GM12878 (cell line): ENCODE measurements around the gene PEX16. TPM values are rescaled to one million over a fixed set of nuclear protein-coding genes. Genes with fewer than 3 reads are reported as not detected.

Experiments used
- ATAC-seq: fragments of 200-7000 bp; cut with Tn5 transposase; 3 replicates; pipeline ENCODE4 v1.9.1; 2020; ENCODE audit warnings: mild to moderate bottlenecking, moderate library complexity
- BruUV-seq: library from RNA; stranded (reverse); fragments of 400-500 nt; replicated peaks from 2 replicates; lab custom pipeline; 2021; lab: Mats Ljungman, UMichigan
- CTCF ChIA-PET: fragments of 300-600 bp; sonication (Branson Sonifier 250); formaldehyde crosslinking; extraction: SDS; loops from one replicate; lab custom pipeline; 2021; ENCODE audit warnings: inconsistent platforms; lab: Yijun Ruan, JAX
- POLR2A ChIA-PET: fragments of 350-600 bp; formaldehyde crosslinking; extraction: SDS; loops from one replicate; lab custom pipeline; 2021; ENCODE audit warnings: inconsistent platforms; lab: Charles Lee
- RAD21 ChIA-PET: fragments of 300-600 bp; sonication (Branson Sonifier 250); formaldehyde crosslinking; loops from one replicate; lab custom pipeline; 2023; ENCODE audit warnings: antibody characterized with exemption; ENCODE audit not compliant: unreplicated experiment; lab: Charles Lee
- SMC1A ChIA-PET: fragments of 300-600 bp; sonication (Branson Sonifier 250); formaldehyde crosslinking; loops from one replicate; lab custom pipeline; 2023; ENCODE audit not compliant: unreplicated experiment, uncharacterized antibody; lab: Charles Lee
- DNase-seq: peaks from one replicate; pipeline ENCODE4 v3.0.0-alpha.2; 2011; ENCODE audit warnings: low read depth, low spot score
- FAIRE-seq: peaks from 3 replicates; lab custom pipeline; 2011; peaks lifted over from hg19 to GRCh38; lab: Jason Lieb, UNC
- H2AFZ ChIP-seq: 2 replicates; pipeline ENCODE4 v1.6.0; 2011; ENCODE audit warnings: low read depth, low read length, control low read depth; ENCODE audit not compliant: control insufficient read depth
- H3K27ac ChIP-seq: 2 replicates; pipeline ENCODE4 v1.5.1; 2011; ENCODE audit warnings: control low read depth; ENCODE audit not compliant: control insufficient read depth, insufficient read depth
- H3K27me3 ChIP-seq, 2 experiments: replicated peaks in 1 of 2; 2 replicates each; pipeline versions ENCODE4 v1.6.0 to v1.6.1; 2011; ENCODE audit warnings: low read length in 1 of 2; ENCODE audit not compliant: control insufficient read depth in 2 of 2, insufficient read depth in 2 of 2
- H3K36me3 ChIP-seq, 2 experiments: 2 replicates each; pipeline ENCODE4 v1.5.1; 2011; ENCODE audit warnings: low read length in 1 of 2; ENCODE audit not compliant: control insufficient read depth in 2 of 2, insufficient read depth in 2 of 2
- H3K4me1 ChIP-seq: 2 replicates; pipeline ENCODE4 v1.6.1; 2011; ENCODE audit warnings: mild to moderate bottlenecking, low read length, moderate library complexity, mixed read lengths; ENCODE audit not compliant: control insufficient read depth, insufficient read depth
- H3K4me2 ChIP-seq: 2 replicates; pipeline ENCODE4 v1.6.0; 2011; ENCODE audit warnings: control low read depth; ENCODE audit not compliant: control insufficient read depth, insufficient read depth
- H3K4me3 ChIP-seq: fragments of 200-600 bp; sonication (generic); 2 replicates; pipeline ENCODE4 v1.5.1; 2016
- H3K79me2 ChIP-seq: 2 replicates; pipeline ENCODE4 v1.6.0; 2011; ENCODE audit warnings: low read length; ENCODE audit not compliant: control insufficient read depth, insufficient read depth
- H3K9ac ChIP-seq: 2 replicates; pipeline ENCODE4 v1.8.0; 2011; ENCODE audit warnings: low read length, control low read depth, mixed read lengths; ENCODE audit not compliant: control insufficient read depth, insufficient read depth
- H3K9me3 ChIP-seq: replicated peaks from 3 replicates; pipeline ENCODE4 v1.5.1; 2011; ENCODE audit warnings: mild to moderate bottlenecking, low read length; ENCODE audit not compliant: control insufficient read depth, insufficient read depth
- H4K20me1 ChIP-seq: 2 replicates; pipeline ENCODE4 v1.6.0; 2011; ENCODE audit not compliant: control insufficient read depth, insufficient read depth
- CBFB ChIP-seq: IDR thresholded peaks from 2 replicates; pipeline ENCODE4 v1.6.1; 2016; ENCODE audit warnings: antibody characterized with exemption, low read depth
- CHD2 ChIP-seq: IDR thresholded peaks from 2 replicates; pipeline ENCODE4 v1.6.1; 2011; ENCODE audit warnings: low read depth, low read length, improper control_type of control experiment, borderline replicate concordance
- EED ChIP-seq: sonication (generic); IDR thresholded peaks from 2 replicates; pipeline ENCODE4 v1.6.1; 2016; ENCODE audit warnings: antibody characterized with exemption, low read depth
- FOS ChIP-seq: IDR thresholded peaks from 3 replicates; pipeline ENCODE4 v1.6.1; 2011; ENCODE audit warnings: borderline replicate concordance; ENCODE audit not compliant: insufficient read length; ENCODE audit errors: extremely low read depth
- FOXM1 ChIP-seq: IDR thresholded peaks from 2 replicates; pipeline ENCODE4 v1.6.1; 2012; ENCODE audit warnings: low read depth, mild to moderate bottlenecking, inconsistent platforms, low read length, moderate library complexity
- NFYB ChIP-seq: IDR thresholded peaks from 2 replicates; pipeline ENCODE4 v1.6.1; 2011; ENCODE audit warnings: low read depth, mild to moderate bottlenecking, low read length, improper control_type of control experiment, moderate library complexity; ENCODE audit not compliant: insufficient read depth
- SMAD1 ChIP-seq: fragments of 450-650 bp; IDR thresholded peaks from 2 replicates; pipeline ENCODE4 v1.6.1; 2018; ENCODE audit warnings: mild to moderate bottlenecking, low read depth; ENCODE audit not compliant: partially characterized antibody
- SMC3 ChIP-seq: IDR thresholded peaks from 2 replicates; pipeline ENCODE4 v1.6.1; 2011; ENCODE audit warnings: low read length, improper control_type of control experiment, borderline replicate concordance
- SREBF1 ChIP-seq: IDR thresholded peaks from 2 replicates; pipeline ENCODE4 v1.6.1; 2012; ENCODE audit warnings: mild to moderate bottlenecking, low read length
- TAF1 ChIP-seq: IDR thresholded peaks from 2 replicates; pipeline ENCODE4 v1.6.1; 2011; ENCODE audit warnings: mild to moderate bottlenecking, low read depth, low read length, borderline replicate concordance
- ZNF24 ChIP-seq: fragments of 450-650 bp; IDR thresholded peaks from 2 replicates; pipeline ENCODE4 v1.6.1; 2017; ENCODE audit warnings: antibody characterized with exemption, mild to moderate bottlenecking
- WGBS: methylation state at CpG from one replicate; pipeline ENCODE4 v1.1.6; 2016; ENCODE audit warnings: low lambda C conversion rate; ENCODE audit not compliant: insufficient replicate concordance, insufficient coverage; ENCODE audit errors: missing lambda C conversion rate; 5-methylcytosine and 5-hydroxymethylcytosine counted together
- in situ Hi-C: fragments of 300-500 bp; cut with MboI; formaldehyde crosslinking; loops from 9 replicates; pipeline ENCODE4 v1.14.3; 2018; ENCODE audit warnings: mixed read lengths
- intact Hi-C: fragments of 100-400 bp; cut with micrococcal nuclease; formaldehyde crosslinking; loops from one replicate; pipeline ENCODE4 v1.14.2; 2022; ENCODE audit not compliant: unreplicated experiment
- polyA plus RNA-seq, 11 experiments: library from polyadenylated mRNA; depleted of rRNA in 4 of 11; unstranded in 6 of 11; stranded (reverse) in 5 of 11; fragments of >200 nt; fragmentation: Nextera tagmentation in 4 of 11; fragmentation: Illumina TruSeq in 1 of 11; extraction: Ambion mirVana in 4 of 11; extraction: Trizol in 1 of 11; gene quantifications; 1 replicate in 1 of 11; 2 replicates in 10 of 11; pipeline versions ENCODE4 v1.2.1 to v1.2.3, GENCODE V29; 2011 to 2016; ENCODE audit warnings: inconsistent platforms in 2 of 11, missing spikeins in 2 of 11, low read depth in 1 of 11
- total RNA-seq, 4 experiments: library from RNA; depleted of rRNA in 3 of 4; stranded (reverse); fragments of >200 nt in 3 of 4; fragmentation: Illumina TruSeq in 1 of 4; extraction: Trizol in 1 of 4; gene quantifications; 2 replicates each; pipeline versions ENCODE4 v1.2.1 to v1.2.3, GENCODE V29; 2013 to 2021
- TF ChIP-seq, protein P1 (sequence below): IDR thresholded peaks from 2 replicates; pipeline ENCODE4 v1.6.1; 2012; ENCODE audit warnings: low read length, inconsistent platforms
- TF ChIP-seq, protein P2 (sequence below): fragments of 150-350 bp; IDR thresholded peaks from 2 replicates; pipeline ENCODE4 v1.6.1; 2016; ENCODE audit warnings: low read depth, low read length
- TF ChIP-seq, protein P3 (sequence below): fragments of 450-650 bp; formaldehyde crosslinking; IDR thresholded peaks from 2 replicates; pipeline ENCODE4 v1.4.0; 2022; ENCODE audit warnings: mild to moderate bottlenecking, moderate library complexity

PEX16 gene
- total and polyA plus RNA-seq, 10 of the 15 experiments (the other 5 are each of a cell fraction or from before 2014, with no cell fraction given), result 1.4 to 53.5 (median 27.6) TPM

DNA sequence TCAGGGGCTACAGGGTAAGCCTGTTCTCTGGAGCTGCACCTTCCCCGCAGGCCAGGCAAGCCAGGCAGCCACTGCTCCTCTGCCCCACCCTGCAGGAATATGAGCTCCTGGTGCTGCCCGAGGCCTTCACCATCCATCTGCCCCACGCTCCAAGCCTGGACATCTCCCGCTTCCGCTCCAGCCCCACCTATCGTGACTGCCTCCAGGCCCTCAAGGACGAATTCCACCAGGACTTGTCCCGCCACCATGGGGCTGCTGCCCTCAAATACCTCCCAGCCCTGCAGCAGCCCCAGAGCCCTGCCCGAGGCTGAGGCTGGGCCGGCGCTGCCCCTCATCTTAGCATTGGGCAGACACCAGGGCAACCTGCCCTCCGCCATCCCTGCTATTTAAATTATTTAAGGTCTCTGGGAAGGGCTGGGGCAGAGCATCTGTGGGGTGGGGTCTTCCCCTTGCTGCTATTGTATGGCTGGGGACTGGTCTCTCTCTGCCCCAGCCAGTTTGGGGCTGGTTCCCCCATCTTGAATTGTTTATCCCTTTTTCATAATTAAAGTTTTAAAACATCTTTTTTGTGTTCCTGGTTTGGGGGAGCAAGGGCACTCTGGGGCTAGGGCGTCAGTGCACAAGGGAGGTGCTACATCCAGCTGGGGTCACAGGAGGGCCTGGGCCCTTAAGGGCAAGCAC lies 11.0 kb upstream of the PEX16 start (continued):
- TF ChIP-seq SMC3, result no peak
- no peak for TF ChIP-seq CHD2
- TF ChIP-seq FOS, result no peak
- no peak for TF ChIP-seq TAF1
- TF ChIP-seq, protein P1, sequence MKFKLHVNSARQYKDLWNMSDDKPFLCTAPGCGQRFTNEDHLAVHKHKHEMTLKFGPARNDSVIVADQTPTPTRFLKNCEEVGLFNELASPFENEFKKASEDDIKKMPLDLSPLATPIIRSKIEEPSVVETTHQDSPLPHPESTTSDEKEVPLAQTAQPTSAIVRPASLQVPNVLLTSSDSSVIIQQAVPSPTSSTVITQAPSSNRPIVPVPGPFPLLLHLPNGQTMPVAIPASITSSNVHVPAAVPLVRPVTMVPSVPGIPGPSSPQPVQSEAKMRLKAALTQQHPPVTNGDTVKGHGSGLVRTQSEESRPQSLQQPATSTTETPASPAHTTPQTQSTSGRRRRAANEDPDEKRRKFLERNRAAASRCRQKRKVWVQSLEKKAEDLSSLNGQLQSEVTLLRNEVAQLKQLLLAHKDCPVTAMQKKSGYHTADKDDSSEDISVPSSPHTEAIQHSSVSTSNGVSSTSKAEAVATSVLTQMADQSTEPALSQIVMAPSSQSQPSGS, result no peak
- no peak for TF ChIP-seq ZNF24
- no peak for TF ChIP-seq SREBF1
- TF ChIP-seq FOXM1, result no peak

DNA sequence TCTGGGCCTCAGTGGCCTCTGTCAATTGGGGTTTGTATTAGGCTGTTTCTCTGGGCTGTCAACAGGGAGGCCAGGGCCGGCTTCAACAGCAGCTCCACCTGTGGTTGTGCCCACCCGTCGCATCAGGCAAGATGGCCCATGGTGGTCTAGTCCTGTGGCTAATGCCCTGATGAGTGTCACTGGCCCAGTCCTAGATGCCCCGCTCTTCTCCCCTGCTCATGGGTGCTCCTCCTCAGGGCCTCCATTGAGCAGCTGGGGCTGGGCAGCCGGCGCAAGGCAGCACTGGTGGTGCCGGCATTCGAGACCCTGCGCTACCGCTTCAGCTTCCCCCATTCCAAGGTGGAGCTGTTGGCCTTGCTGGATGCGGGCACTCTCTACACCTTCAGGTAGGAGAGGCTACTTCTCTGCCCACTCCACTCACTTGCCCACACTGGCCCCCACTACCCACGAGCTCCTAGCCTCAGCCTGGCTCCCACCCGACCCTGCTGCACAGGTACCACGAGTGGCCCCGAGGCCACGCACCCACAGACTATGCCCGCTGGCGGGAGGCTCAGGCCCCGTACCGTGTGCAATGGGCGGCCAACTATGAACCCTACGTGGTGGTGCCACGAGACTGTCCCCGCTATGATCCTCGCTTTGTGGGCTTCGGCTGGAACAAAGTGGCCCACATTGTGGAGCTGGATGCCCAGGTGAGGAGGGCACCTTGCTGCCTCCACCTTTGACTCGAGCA lies 10.2 kb upstream of the PEX16 start:
- ChIA-PET CTCF (interaction anchor here (1.5 kb wide), 1 partner anchor 37 kb away, joined by 7 read pairs; no protein-coding TSS in a partner anchor), SMC1A (no interaction called here), POLR2A (interaction anchor here (1.0 to 1.5 kb wide), 2 partner anchors 10 kb away, joined by 3 to 6 read pairs; partner anchors contain the start of gene PEX16), RAD21 (no interaction called here)
- H3K27me3 ChIP-seq, result peaks cover 4 to 14% of the 10 kb centered on the region in 2 experiments; a peak in 3 of 4 replicates
- WGBS, result 88% methylated on average over 25 of the region's 27 CpGs
- no peak for FAIRE-seq
- H2AFZ ChIP-seq, result no peak overlapping the region
- no peak for DNase-seq
- H3K4me3 ChIP-seq, result no peak overlapping the region
- no peak for ATAC-seq
- H3K4me2 ChIP-seq, result no peak overlapping the region
- H3K79me2 ChIP-seq, result no peaks in the 10 kb centered on the region
- no peak overlapping the region for H3K9ac ChIP-seq
- peaks cover 3 to 4% of the 10 kb centered on the region in 2 experiments; a peak in 1 of 4 replicates for H3K36me3 ChIP-seq
- peaks cover 6% of the 10 kb centered on the region for H4K20me1 ChIP-seq
- in situ Hi-C loops, result no loop called here
- no peak overlapping the region for H3K27ac ChIP-seq
- no peaks in the 10 kb centered on the region; the same call in 2 of the 3 replicates for H3K9me3 ChIP-seq
- BruUV-seq, result no TSS peak
- peaks cover 27% of the 10 kb centered on the region for H3K4me1 ChIP-seq
- intact Hi-C loops, result no loop called here
- TF ChIP-seq, protein P2, sequence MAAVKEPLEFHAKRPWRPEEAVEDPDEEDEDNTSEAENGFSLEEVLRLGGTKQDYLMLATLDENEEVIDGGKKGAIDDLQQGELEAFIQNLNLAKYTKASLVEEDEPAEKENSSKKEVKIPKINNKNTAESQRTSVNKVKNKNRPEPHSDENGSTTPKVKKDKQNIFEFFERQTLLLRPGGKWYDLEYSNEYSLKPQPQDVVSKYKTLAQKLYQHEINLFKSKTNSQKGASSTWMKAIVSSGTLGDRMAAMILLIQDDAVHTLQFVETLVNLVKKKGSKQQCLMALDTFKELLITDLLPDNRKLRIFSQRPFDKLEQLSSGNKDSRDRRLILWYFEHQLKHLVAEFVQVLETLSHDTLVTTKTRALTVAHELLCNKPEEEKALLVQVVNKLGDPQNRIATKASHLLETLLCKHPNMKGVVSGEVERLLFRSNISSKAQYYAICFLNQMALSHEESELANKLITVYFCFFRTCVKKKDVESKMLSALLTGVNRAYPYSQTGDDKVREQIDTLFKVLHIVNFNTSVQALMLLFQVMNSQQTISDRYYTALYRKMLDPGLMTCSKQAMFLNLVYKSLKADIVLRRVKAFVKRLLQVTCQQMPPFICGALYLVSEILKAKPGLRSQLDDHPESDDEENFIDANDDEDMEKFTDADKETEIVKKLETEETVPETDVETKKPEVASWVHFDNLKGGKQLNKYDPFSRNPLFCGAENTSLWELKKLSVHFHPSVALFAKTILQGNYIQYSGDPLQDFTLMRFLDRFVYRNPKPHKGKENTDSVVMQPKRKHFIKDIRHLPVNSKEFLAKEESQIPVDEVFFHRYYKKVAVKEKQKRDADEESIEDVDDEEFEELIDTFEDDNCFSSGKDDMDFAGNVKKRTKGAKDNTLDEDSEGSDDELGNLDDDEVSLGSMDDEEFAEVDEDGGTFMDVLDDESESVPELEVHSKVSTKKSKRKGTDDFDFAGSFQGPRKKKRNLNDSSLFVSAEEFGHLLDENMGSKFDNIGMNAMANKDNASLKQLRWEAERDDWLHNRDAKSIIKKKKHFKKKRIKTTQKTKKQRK, result no peak
- no peak for TF ChIP-seq CBFB
- TF ChIP-seq, protein P3, sequence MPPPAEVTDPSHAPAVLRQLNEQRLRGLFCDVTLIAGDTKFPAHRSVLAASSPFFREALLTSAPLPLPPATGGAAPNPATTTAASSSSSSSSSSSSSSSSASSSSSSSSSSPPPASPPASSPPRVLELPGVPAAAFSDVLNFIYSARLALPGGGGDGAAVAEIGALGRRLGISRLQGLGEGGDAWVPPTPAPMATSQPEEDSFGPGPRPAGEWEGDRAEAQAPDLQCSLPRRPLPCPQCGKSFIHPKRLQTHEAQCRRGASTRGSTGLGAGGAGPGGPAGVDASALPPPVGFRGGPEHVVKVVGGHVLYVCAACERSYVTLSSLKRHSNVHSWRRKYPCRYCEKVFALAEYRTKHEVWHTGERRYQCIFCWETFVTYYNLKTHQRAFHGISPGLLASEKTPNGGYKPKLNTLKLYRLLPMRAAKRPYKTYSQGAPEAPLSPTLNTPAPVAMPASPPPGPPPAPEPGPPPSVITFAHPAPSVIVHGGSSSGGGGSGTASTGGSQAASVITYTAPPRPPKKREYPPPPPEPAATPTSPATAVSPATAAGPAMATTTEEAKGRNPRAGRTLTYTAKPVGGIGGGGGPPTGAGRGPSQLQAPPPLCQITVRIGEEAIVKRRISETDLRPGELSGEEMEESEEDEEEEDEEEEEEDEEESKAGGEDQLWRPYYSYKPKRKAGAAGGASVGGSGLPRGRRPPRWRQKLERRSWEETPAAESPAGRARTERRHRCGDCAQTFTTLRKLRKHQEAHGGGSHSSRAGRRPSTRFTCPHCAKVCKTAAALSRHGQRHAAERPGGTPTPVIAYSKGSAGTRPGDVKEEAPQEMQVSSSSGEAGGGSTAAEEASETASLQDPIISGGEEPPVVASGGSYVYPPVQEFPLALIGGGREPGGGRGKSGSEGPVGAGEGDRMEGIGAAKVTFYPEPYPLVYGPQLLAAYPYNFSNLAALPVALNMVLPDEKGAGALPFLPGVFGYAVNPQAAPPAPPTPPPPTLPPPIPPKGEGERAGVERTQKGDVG (CRISPR knock-in tag), result no peak
- TF ChIP-seq NFYB, result no peak
- no peak for TF ChIP-seq EED
- TF ChIP-seq SMAD1, result no peak
